ENCODE results near the gene KCNH3.
"Not testable (repeated sequence)": the region's sequence is repeated elsewhere in the genome, so short reads cannot be mapped to it uniquely, and the experiment has no call there.

KCNH3 gene

GRCh38 chr12:49588281-49588680, 49.5 kb downstream of the KCNH3 start:
- DNase-seq (ENCODE audit: low spot score), result no peak

- no peak for DNase-seq (ENCODE audit: low spot score)
Measured at GRCh38 chr12:49588721-49589516, 50.1 kb downstream of the KCNH3 start.

- no peak for DNase-seq (ENCODE audit: low spot score)
Measured at GRCh38 chr12:49598527-49598926, 59.7 kb downstream of the KCNH3 start.

GRCh38 chr12:49599961-49600360, 61.1 kb downstream of the KCNH3 start:
- DNase-seq (ENCODE audit: low spot score), result no peak

GRCh38 chr12:49603721-49604120, 64.9 kb downstream of the KCNH3 start:
- DNase-seq (ENCODE audit: low spot score), result no peak

GRCh38 chr12:49604856-49605255, 66.0 kb downstream of the KCNH3 start:
- no peak for DNase-seq (ENCODE audit: low spot score)

GRCh38 chr12:49605539-49605938, 66.7 kb downstream of the KCNH3 start, which contains the start of gene FAM186B:
FAM186B (minus strand) TSS chr12:49605639; CDS start chr12:49605477, 162 bp downstream.
- DNase-seq (ENCODE audit: low spot score), result not testable (repeated sequence)

Measured in kidney tubule cell (primary cell).